Endothelial cell of umbilical vein (primary cell): Measurements from ENCODE around the gene USF2. TPM values are rescaled to one million over a fixed set of nuclear protein-coding genes. Genes with fewer than 3 reads are reported as not detected.

Source experiments
- BruUV-seq: library from RNA; stranded (reverse); fragments of 400-500 nt; replicated peaks from 2 replicates; lab custom pipeline; 2021; lab: Mats Ljungman, UMichigan
- CTCF ChIA-PET: fragments of 300-600, 350-600 bp; sonication (Branson Sonifier 250); formaldehyde crosslinking; loops from one replicate; lab custom pipeline; 2021; ENCODE audit warnings: antibody characterized with exemption, inconsistent platforms; lab: Charles Lee
- POLR2A ChIA-PET: fragments of 300-600, 350-600 bp; sonication (Branson Sonifier 250); formaldehyde crosslinking; loops from one replicate; lab custom pipeline; 2021; ENCODE audit warnings: antibody characterized with exemption, inconsistent platforms; lab: Charles Lee
- DNase-seq: peaks from one replicate; pipeline ENCODE4 v3.0.0-alpha.2; 2011; ENCODE audit warnings: low read depth, low spot score
- FAIRE-seq: peaks from 2 replicates; lab custom pipeline; 2011; peaks lifted over from hg19 to GRCh38; lab: Jason Lieb, UNC
- H2AFZ ChIP-seq: 2 replicates; pipeline ENCODE4 v1.6.0; 2012; ENCODE audit warnings: low read depth, low read length, control low read depth, inconsistent platforms
- H3K27ac ChIP-seq: 2 replicates; pipeline ENCODE4 v1.5.1; 2011; ENCODE audit warnings: low read depth, mild to moderate bottlenecking, control low read depth, low read length, moderate library complexity; ENCODE audit not compliant: insufficient read depth
- H3K27me3 ChIP-seq, 2 experiments: 2 replicates each; pipeline versions ENCODE4 v1.6.0 to v1.6.1; 2011; ENCODE audit warnings: low read length in 2 of 2, mixed read lengths in 1 of 2; ENCODE audit not compliant: control insufficient read depth in 2 of 2, insufficient read depth in 2 of 2
- H3K36me3 ChIP-seq, 2 experiments: 2 replicates in 1 of 2; 3 replicates in 1 of 2; pipeline ENCODE4 v1.5.1; 2011; ENCODE audit warnings: low read length in 2 of 2, mild to moderate bottlenecking in 1 of 2, moderate library complexity in 1 of 2; ENCODE audit not compliant: control insufficient read depth in 2 of 2, insufficient read depth in 2 of 2; ENCODE audit errors: extremely low read depth in 1 of 2
- H3K4me1 ChIP-seq: 3 replicates; pipeline ENCODE4 v1.5.1; 2011; ENCODE audit warnings: mild to moderate bottlenecking, low read length; ENCODE audit not compliant: control insufficient read depth, insufficient read depth; ENCODE audit errors: extremely low read depth
- H3K4me2 ChIP-seq: 2 replicates; pipeline ENCODE4 v1.6.1; 2011; ENCODE audit warnings: low read length, control low read depth, mixed read lengths; ENCODE audit not compliant: insufficient read depth
- H3K4me3 ChIP-seq, 3 experiments: fragments of 200-600 bp in 1 of 3; sonication (generic), shearing (Covaris generic) in 1 of 3; replicated peaks in 1 of 3; 2 replicates each; pipeline ENCODE4 v1.5.1; 2011 to 2016; ENCODE audit warnings: control low read depth in 3 of 3, low read length in 3 of 3, mild to moderate bottlenecking in 2 of 3, inconsistent platforms in 1 of 3, low read depth in 1 of 3, moderate library complexity in 1 of 3; ENCODE audit not compliant: insufficient read depth in 1 of 3
- H3K79me2 ChIP-seq: 2 replicates; pipeline ENCODE4 v1.6.0; 2012; ENCODE audit warnings: low read length, inconsistent platforms; ENCODE audit not compliant: control insufficient read depth, insufficient read depth
- H3K9ac ChIP-seq: replicated peaks from 2 replicates; pipeline ENCODE3; 2011; ENCODE audit warnings: low read length, control low read depth; ENCODE audit not compliant: insufficient read depth; ENCODE audit errors: extremely low read depth
- H3K9me1 ChIP-seq: replicated peaks from 3 replicates; pipeline ENCODE4 v1.6.0; 2011; ENCODE audit warnings: mild to moderate bottlenecking, low read length; ENCODE audit not compliant: control insufficient read depth, insufficient read depth; ENCODE audit errors: extremely low read depth
- H3K9me3 ChIP-seq: replicated peaks from 2 replicates; pipeline ENCODE4 v1.5.1; 2012; ENCODE audit warnings: low read length, inconsistent platforms; ENCODE audit not compliant: control insufficient read depth, insufficient read depth
- H4K20me1 ChIP-seq: replicated peaks from 2 replicates; pipeline ENCODE3; 2011; ENCODE audit warnings: mild to moderate bottlenecking, low read length; ENCODE audit not compliant: control insufficient read depth, insufficient read depth; ENCODE audit errors: extremely low read depth
- CTCF ChIP-seq, 2 donors: IDR thresholded peaks; 1 replicate in 1 of 2; 2 replicates in 1 of 2; pipeline ENCODE4 v1.5.1; 2011; ENCODE audit warnings: low read length in 2 of 2, mild to moderate bottlenecking in 2 of 2, moderate library complexity in 2 of 2, control low read depth in 1 of 2, inconsistent platforms in 1 of 2, low read depth in 1 of 2; ENCODE audit not compliant: insufficient read depth in 1 of 2; ENCODE audit errors: extremely low read depth in 1 of 2
- EZH2 ChIP-seq: IDR thresholded peaks from 2 replicates; pipeline ENCODE4 v1.6.1; 2012; ENCODE audit warnings: borderline replicate concordance, low read depth, mild to moderate bottlenecking, moderate library complexity, low read length, inconsistent platforms; ENCODE audit not compliant: severe bottlenecking
- FOS ChIP-seq: IDR thresholded peaks from 2 replicates; pipeline ENCODE4 v1.6.1; 2011; ENCODE audit warnings: mild to moderate bottlenecking, low read length, moderate library complexity, borderline replicate concordance; ENCODE audit not compliant: insufficient read depth
- GATA2 ChIP-seq: IDR thresholded peaks from 2 replicates; pipeline ENCODE4 v1.7.0; 2011; ENCODE audit warnings: low read depth, mild to moderate bottlenecking, moderate library complexity, mixed read lengths, low read length; ENCODE audit not compliant: insufficient read length, insufficient read depth
- JUN ChIP-seq: IDR thresholded peaks from 2 replicates; pipeline ENCODE4 v1.6.1; 2011; ENCODE audit warnings: borderline replicate concordance, low read depth; ENCODE audit not compliant: insufficient read length, insufficient read depth
- MAX ChIP-seq: IDR thresholded peaks from 2 replicates; pipeline ENCODE4 v1.6.1; 2011; ENCODE audit not compliant: insufficient read depth, insufficient read length
- MYC ChIP-seq: IDR thresholded peaks from one replicate; pipeline ENCODE4 v1.6.1; 2011; ENCODE audit warnings: mild to moderate bottlenecking, low read depth, low read length
- POLR2A ChIP-seq: IDR thresholded peaks from 2 replicates; pipeline ENCODE4 v1.6.1; 2012; ENCODE audit warnings: low read depth, mild to moderate bottlenecking, control low read depth, low read length
- POLR2AphosphoS5 ChIP-seq: IDR thresholded peaks from 2 replicates; pipeline ENCODE4 v1.6.1; 2012; ENCODE audit warnings: low read depth, mild to moderate bottlenecking, control low read depth, low read length, moderate library complexity; ENCODE audit not compliant: insufficient read depth
- dilution Hi-C: fragments of 300-500 bp; cut with MboI; formaldehyde crosslinking; loops from one replicate; pipeline ENCODE4 v1.15.0; 2019; ENCODE audit warnings: low sequenced_read_pairs; ENCODE audit not compliant: extremely low pct_ligation_motif_present
- intact Hi-C: fragments of 100-400 bp; cut with micrococcal nuclease; formaldehyde crosslinking; loops from one replicate; pipeline ENCODE4 v1.10.0; 2022
- polyA plus RNA-seq, 4 experiments: library from polyadenylated mRNA; depleted of rRNA in 3 of 4; stranded (reverse) in 3 of 4; unstranded in 1 of 4; fragments of >200 nt; gene quantifications; 2 replicates each; pipeline versions ENCODE4 v1.2.1 to v1.2.3, GENCODE V29; 2011 to 2012; ENCODE audit warnings: missing spikeins in 1 of 4
- total RNA-seq: library from RNA; stranded (reverse); gene quantifications from 2 replicates; pipeline ENCODE4 v1.2.3, GENCODE V29; 2021

Gene USF2
- total and polyA plus RNA-seq, 2 donors (not counting 3 experiments of a cell fraction or from before 2014, with no cell fraction given) = 75.0 to 76.8 TPM

GRCh38 chr19:35228177-35228930 lies 40.4 kb upstream of the USF2 start, which contains the start of gene FAM187B:
FAM187B (minus strand) TSS chr19:35228739; CDS start chr19:35228680, 59 bp downstream.
- H3K9me1 ChIP-seq = no peaks in the 10 kb centered on the region
- BruUV-seq = no TSS peak
- DNase-seq (no peak), FAIRE-seq (no peak)
- intact Hi-C loops = no loop called here
- POLR2A ChIA-PET = no interaction called here
- H3K36me3 ChIP-seq = no peaks in the 10 kb centered on the region
- CTCF ChIA-PET = no interaction called here
- no peaks in the 10 kb centered on the region for H4K20me1 ChIP-seq
- no peak within 1 kb of the TSS for H3K9ac ChIP-seq
- H2AFZ ChIP-seq = no peak within 1 kb of the TSS
- no peaks in the 10 kb centered on the region for H3K79me2 ChIP-seq
- TF ChIP-seq FOS (no peak), GATA2 (no peak), EZH2 (no peak), POLR2AphosphoS5 (no peak), MYC (no peak), JUN (no peak), POLR2A (no peak), CTCF (IDR thresholded peaks at IDR 0.05; ENCODE audit: extremely low read depth in 1 of 2, insufficient read depth in 1 of 2, low read depth in 1 of 2, low read length in 2 of 2) (no peak), MAX (no peak)
- H3K9me3 ChIP-seq = no peaks in the 10 kb centered on the region
- H3K27ac ChIP-seq = no peak within 1 kb of the TSS
- no peaks in the 10 kb centered on the region for H3K4me1 ChIP-seq
- peaks cover 0 to 2% of the 10 kb centered on the region in 2 experiments for H3K27me3 ChIP-seq
- dilution Hi-C loops = no loop called here
- no peak within 1 kb of the TSS for H3K4me2 ChIP-seq
- H3K4me3 ChIP-seq = no peak within 1 kb of the TSS
